Fibroblast of lung (primary cell): ENCODE results near the gene CABP4.

Source experiments
- CTCF ChIP-seq, 2 donors: IDR thresholded peaks in 1 of 2; conservative IDR thresholded peaks in 1 of 2; 1 replicate in 1 of 2; 2 replicates in 1 of 2; pipeline ENCODE4 v1.5.1; 2011 to 2012; ENCODE audit warnings: low read length in 2 of 2, control low read depth in 1 of 2, inconsistent platforms in 1 of 2, low read depth in 1 of 2, mild to moderate bottlenecking in 1 of 2
- EZH2 ChIP-seq: IDR thresholded peaks from 2 replicates; pipeline ENCODE4 v1.5.1; 2012; ENCODE audit warnings: low read length, control low read depth, mild to moderate bottlenecking; ENCODE audit errors: missing control alignments

- TF ChIP-seq CTCF (conservative IDR thresholded peaks at IDR 0.05 in 1 of 2, IDR thresholded peaks at IDR 0.05 in 1 of 2; ENCODE audit: low read depth in 1 of 2, low read length in 2 of 2) (no peak), EZH2 (no peak)
Measured at GRCh38 chr11:67420646-67421429, 34.3 kb upstream of the CABP4 start.
